Pericardium fibroblast (primary cell): Measurements from ENCODE around the gene CCZ1B. TPM values are rescaled to one million over a fixed set of nuclear protein-coding genes. Genes with fewer than 3 reads are reported as not detected.

Experiments used
- total RNA-seq: library from RNA; depleted of rRNA; stranded (reverse); fragments of >200 nt; gene quantifications from 2 replicates; pipeline ENCODE4 v1.2.3, GENCODE V29; 2015

CCZ1B gene
- total RNA-seq = 16.7 and 29.2 TPM in 2 replicates

GRCh38 chr7:6826151-6826550 is at the start of gene CCZ1B:
TSS of gene CCZ1B (minus strand) at chr7:6826275. CDS start at chr7:6826197, 78 bp downstream.

DNA sequence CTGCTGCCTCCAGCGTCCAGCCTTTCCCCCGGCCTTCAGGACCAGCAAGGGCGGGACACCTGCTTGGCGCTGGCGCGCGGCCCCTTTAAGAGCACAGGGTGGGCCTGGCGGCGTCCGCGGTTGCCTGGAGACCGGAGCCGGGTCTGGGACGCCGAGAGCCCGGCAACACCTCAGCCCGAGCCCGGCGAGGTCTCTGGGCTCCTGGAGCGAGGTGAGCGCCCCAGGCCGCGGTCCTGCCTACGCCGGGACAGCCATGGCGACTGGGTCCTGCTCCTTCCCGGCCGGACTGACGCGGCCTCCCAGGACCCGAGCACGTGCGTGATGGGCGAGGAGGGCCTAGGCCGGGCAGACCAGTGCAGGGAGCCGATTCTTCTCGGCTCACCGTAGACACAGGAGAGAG is 72.1 kb downstream of the CCZ1B start, which contains the start of gene RSPH10B2:
Gene RSPH10B2, plus strand, starts transcription at position 140 of the 400 bp plus-strand sequence. CDS start 3,575 bp downstream, outside the sequence.

Other genes with a start within 250 kb of the CCZ1B start
- 65.7 and 79.8 TPM in 2 replicates for gene ZDHHC4, start 248.8 kb downstream of the CCZ1B start, total RNA-seq
- 24.2 and 24.9 TPM in 2 replicates for gene INTS15, start 236.3 kb downstream of the CCZ1B start, total RNA-seq
- 2.9 and 3.3 TPM in 2 replicates for gene ZNF853, start 210.7 kb downstream of the CCZ1B start, total RNA-seq
- gene ZNF316, start 189.0 kb downstream of the CCZ1B start, total RNA-seq = 10.1 and 16.7 TPM in 2 replicates
- 14.1 and 15.3 TPM in 2 replicates for gene ZNF12, start 119.3 kb downstream of the CCZ1B start, total RNA-seq
- gene RSPH10B2, start 72.2 kb downstream of the CCZ1B start, total RNA-seq = not detected in 2 replicates